Measurements from ENCODE around the gene ZNF70.

Gene ZNF70

DNA sequence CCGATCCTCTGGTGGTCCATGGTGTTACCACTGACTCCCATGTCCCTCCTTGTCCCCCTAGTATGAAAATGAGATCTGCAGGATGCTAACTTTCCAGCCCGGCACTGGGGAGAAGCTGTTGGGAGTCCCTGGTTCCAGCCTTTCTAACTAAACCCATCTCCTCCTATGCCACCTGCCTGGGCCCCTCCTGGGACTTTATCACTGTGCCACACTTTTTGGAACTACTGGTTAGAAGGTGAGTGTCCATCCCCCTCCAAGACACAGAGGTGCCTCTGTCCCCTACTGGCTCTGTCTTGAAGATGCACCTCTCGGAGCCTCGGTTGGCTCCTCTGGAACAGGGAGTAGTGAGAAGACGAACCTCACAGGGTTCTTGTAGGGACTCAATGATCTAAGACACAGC is 60.2 kb downstream of the ZNF70 start, which contains the start of gene RGL4:
TSS of gene RGL4 (plus strand) at position 301 of the 400 bp plus-strand sequence. CDS start 1,018 bp downstream, outside the sequence.
- no peak for DNase-seq

DNA sequence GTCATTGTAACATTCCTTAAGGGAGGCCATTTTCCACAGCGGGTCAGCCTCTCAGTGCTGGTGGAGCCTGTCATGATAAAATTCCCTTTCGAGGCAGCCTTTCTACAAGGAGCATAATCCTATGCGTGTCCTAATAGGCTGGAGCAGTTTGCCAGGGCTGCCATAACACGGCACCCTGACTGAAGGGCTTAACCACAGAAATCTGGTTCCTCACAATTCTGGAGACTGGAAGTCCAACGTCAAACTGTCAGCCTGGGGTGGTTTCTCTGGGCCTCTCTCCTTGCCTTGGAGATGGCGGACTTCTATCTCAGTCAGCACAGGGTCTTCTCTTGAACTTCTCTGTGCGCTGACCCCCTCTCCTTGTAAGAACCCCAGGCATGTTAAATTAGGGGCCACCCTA is 61.5 kb downstream of the ZNF70 start:
- DNase-seq: no peak
